IPS-15b (cell line): ENCODE data around the gene ARL10.
"Not testable (repeated sequence)": the region's sequence is repeated elsewhere in the genome, so short reads cannot be mapped to it uniquely, and the experiment has no call there.

Experiments
- H3K27me3 ChIP-seq: one replicate; pipeline ENCODE4 v1.6.1; 2013; ENCODE audit warnings: low read length; ENCODE audit not compliant: control insufficient read depth, insufficient read depth
- H3K36me3 ChIP-seq: one replicate; pipeline ENCODE4 v1.6.1; 2013; ENCODE audit warnings: low read length; ENCODE audit not compliant: control insufficient read depth, insufficient read depth
- H3K4me1 ChIP-seq: one replicate; pipeline ENCODE4 v1.6.1; 2013; ENCODE audit warnings: mild to moderate bottlenecking, low read length; ENCODE audit not compliant: control insufficient read depth, insufficient read depth
- H3K4me3 ChIP-seq: one replicate; pipeline ENCODE4 v1.5.1; 2013; ENCODE audit warnings: low read depth, low read length
- H3K9ac ChIP-seq: one replicate; pipeline ENCODE4 v1.6.1; 2013; ENCODE audit warnings: low read depth, mild to moderate bottlenecking, low read length
- H3K9me3 ChIP-seq: one replicate; pipeline ENCODE4 v1.6.1; 2013; ENCODE audit warnings: mild to moderate bottlenecking, low read length; ENCODE audit not compliant: control insufficient read depth, insufficient read depth

Gene ARL10

DNA sequence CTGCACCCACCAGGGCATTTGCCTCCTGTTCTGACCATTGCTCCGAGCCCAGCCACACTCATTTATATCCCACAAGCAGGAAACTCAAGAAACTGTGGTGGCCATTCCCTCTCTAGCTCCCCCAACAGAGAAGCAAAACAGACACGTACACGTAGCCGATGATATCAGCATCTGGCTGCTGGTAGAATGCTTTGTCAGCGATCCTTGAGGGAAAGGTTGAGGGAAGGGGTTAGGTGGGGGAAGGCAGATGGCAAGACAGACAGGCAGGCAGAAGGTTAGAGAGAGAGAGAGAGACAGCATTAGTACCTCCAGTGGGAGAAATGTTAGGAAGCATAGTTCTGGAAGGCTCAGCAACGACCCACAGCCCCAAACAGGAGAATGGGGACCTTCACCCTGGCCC is 31.0 kb downstream of the ARL10 start:
- H3K4me1 ChIP-seq = no peaks in the 10 kb centered on the region
- H3K9ac ChIP-seq = no peak overlapping the region
- H3K4me3 ChIP-seq = no peak overlapping the region
- no peaks in the 10 kb centered on the region for H3K36me3 ChIP-seq
- H3K9me3 ChIP-seq = no peaks in the 10 kb centered on the region
- no peaks in the 10 kb centered on the region for H3K27me3 ChIP-seq

DNA sequence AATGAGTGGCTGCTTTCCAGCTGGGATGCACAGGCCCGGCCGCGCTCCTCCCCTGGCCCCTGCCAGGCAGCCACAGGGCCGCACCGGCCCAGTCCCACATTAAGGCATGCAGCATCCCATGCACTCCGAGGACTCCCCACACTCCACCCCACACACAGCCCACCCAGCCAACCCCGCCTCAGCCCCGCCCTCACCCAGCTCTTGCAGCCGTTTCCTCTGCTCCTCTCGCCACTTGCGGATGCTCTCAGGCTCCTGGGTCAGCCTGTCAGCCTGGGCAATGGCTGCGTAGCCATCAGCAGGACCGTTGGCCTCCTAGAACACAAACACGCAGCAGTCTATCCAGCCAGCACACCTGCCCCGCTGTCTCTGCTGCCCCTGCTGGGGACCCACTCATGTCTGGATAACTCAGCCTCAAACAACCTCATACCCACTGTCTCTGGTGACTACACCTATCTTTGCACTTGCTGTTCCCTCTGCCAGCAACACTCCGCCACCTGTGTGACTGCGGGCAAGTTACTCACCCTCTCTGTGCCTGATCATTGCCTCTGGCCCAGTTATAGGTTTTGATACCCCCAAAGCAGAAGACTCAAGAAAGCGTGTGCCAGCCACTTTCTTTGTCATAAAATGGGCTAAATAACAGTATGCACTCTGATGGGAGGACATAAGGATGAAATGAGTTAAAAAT is 32.6 kb downstream of the ARL10 start:
- no peaks in the 10 kb centered on the region for H3K4me1 ChIP-seq
- H3K4me3 ChIP-seq = no peak overlapping the region
- no peaks in the 10 kb centered on the region for H3K27me3 ChIP-seq
- H3K9ac ChIP-seq = no peak overlapping the region
- no peaks in the 10 kb centered on the region for H3K36me3 ChIP-seq
- H3K9me3 ChIP-seq = no peaks in the 10 kb centered on the region

DNA sequence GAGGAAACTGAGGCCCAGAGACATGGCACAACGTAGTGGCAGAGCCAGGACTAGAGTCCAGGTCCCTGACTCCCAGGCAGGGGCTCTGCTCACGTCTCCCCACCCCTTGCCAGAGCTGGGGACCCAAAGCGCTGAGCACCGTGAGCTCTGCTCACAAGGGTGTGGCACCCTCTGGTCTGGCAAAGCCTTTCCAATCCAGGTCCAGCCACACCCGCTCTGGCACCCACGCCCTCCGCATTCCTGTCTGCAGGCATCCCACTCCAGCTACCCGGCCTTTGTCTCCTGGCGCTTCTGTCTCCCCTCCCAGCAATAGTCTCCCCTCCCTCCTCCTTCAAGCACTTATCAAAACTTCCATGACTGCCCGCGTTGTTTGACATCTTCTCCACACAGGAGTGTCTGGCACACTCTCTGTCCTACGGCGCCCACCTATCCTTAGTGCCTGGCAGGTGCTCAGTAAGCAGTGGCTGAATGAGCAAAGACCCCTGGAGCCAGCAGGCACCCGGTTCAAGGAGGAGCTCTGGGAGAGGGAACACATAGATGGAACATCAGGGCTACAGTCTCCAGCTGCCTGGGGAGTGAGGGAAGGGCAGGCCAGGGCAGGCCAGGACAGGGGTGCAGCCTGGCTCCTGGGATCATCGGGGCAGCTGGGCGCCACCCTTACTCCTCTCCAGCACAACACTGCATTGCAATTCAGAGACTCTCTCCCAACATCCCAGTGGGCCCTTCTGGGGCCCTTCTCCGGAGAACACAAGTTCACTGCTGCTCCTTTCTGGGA is 35.3 kb downstream of the ARL10 start:
- no peaks in the 10 kb centered on the region for H3K4me1 ChIP-seq
- H3K27me3 ChIP-seq = no peaks in the 10 kb centered on the region
- H3K9ac ChIP-seq = no peak overlapping the region
- H3K9me3 ChIP-seq = no peaks in the 10 kb centered on the region
- H3K4me3 ChIP-seq = no peak overlapping the region
- no peaks in the 10 kb centered on the region for H3K36me3 ChIP-seq

DNA sequence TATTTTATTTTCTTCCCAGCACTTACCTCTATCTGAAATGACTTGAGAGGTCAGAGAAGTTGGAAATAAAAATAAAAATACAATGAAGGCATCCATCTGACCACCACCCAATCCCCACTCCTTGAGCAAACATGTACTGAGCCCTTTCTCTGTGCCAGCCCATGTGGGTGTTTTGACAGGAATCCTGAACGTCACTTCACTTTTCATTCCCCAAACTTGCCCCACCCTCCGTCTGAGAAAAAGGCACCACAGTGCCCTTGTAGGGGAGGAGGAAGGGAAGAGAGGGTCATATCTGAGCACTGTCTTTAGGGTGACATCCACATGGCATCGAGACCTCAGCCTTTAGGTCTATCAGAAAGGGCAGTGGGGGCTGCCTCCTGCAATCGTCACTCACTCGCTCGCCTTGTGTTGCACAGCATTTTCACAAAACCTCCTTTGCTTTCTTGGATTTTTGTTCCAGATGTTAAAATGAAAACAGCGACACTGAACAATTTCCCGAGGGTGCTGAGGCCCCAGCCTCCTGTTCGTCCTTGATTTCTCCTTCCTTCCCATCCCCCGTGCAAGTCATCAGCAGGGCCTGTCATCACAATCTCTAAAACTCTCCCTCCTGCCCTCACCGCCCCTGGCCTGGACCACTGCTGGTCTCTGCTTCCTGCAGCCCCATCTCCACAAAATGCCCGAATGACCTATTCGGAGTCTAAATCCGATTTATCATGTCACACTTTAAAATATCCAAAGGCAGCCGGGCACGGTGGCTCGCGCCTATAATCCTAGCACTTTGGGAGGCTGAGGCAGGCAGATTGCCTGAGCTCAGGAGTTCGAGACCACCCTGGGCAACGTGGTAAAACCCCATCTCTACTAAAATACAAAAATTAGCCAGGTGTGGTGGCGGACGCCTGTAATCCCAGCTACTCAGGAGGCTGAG is 36.3 kb downstream of the ARL10 start:
- Histone ChIP-seq H3K27me3 (no peaks in the 10 kb centered on the region), H3K9me3 (no peaks in the 10 kb centered on the region), H3K4me1 (no peaks in the 10 kb centered on the region), H3K36me3 (no peaks in the 10 kb centered on the region), H3K4me3 (no peak overlapping the region), H3K9ac (no peak overlapping the region)

DNA sequence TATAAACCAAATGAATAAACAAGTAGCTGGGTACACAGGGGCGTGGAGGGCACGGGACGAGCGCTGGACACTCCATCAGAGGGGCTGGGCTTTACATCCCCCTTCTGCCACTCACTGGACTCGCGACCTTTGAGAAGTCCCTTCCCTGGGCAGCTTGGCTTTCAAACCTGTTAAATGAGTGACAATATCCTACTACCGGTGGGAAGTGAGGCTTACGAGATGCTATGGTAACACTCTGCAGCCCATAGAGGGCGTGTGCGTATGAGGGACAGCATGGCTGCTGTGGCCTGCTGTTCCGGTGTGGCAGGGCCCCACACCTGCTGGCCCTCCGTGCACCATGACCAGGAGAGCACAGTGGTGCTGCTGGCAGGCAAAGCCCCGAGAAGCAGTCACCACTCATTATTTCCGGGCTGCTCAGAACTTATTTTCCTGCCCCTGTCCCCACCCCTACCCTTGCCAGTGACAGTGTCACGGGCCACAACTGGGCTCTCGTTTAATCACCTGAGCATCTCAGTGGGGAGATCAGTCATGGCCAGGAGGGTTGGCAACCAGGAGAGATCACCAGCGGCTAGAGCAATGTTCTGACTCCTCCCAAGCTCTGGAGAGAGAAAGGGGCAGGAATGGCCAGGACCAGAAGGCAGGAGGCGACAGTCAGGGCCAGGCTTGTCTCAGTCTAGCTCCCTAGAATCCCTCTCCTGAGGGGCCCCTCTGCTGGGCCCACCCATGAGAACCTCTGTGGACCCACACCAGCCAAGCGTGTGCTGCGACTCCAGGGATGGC is 40.6 kb downstream of the ARL10 start:
- Histone ChIP-seq H3K36me3 (no peaks in the 10 kb centered on the region), H3K9ac (no peak overlapping the region)

DNA sequence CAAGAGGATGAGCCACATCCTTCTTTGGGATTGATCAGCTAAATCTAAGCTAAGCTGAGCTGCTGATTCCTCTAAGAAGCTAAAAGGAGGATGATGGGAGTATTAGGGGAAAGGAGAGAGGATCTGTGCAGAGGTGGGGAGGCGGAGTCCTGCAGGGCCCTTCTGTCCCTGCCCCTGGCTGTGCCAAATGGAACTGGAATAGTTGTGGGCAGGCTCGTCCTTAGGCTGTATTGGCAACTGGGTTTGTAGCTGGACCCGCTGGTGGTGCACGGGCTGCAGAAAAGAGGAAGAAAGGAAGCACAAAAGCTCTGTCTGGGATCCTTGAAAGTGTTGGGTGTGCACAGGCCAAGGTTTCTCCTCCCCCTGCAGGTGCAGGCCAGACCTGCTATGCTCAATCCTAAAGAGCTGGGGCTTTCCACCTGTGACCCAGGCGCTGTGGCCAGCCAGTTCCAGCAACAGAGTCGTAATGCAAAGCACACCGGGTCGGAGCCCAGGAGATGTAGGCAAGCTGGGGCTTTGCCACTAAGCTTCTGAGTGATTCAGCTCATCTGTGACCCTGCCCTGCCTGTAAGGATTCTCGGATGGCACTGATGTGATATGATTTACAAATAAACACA is 41.3 kb downstream of the ARL10 start:
- H3K36me3 ChIP-seq = no peaks in the 10 kb centered on the region
- H3K27me3 ChIP-seq = no peaks in the 10 kb centered on the region
- H3K9me3 ChIP-seq = no peaks in the 10 kb centered on the region
- no peak overlapping the region for H3K4me3 ChIP-seq
- no peaks in the 10 kb centered on the region for H3K4me1 ChIP-seq
- no peak overlapping the region for H3K9ac ChIP-seq

More for the DNA sequence above, 40.6 kb downstream of the ARL10 start:
- no peak overlapping the region for H3K4me3 ChIP-seq
- no peaks in the 10 kb centered on the region for H3K9me3 ChIP-seq
- H3K4me1 ChIP-seq = no peaks in the 10 kb centered on the region
- H3K27me3 ChIP-seq = no peaks in the 10 kb centered on the region

DNA sequence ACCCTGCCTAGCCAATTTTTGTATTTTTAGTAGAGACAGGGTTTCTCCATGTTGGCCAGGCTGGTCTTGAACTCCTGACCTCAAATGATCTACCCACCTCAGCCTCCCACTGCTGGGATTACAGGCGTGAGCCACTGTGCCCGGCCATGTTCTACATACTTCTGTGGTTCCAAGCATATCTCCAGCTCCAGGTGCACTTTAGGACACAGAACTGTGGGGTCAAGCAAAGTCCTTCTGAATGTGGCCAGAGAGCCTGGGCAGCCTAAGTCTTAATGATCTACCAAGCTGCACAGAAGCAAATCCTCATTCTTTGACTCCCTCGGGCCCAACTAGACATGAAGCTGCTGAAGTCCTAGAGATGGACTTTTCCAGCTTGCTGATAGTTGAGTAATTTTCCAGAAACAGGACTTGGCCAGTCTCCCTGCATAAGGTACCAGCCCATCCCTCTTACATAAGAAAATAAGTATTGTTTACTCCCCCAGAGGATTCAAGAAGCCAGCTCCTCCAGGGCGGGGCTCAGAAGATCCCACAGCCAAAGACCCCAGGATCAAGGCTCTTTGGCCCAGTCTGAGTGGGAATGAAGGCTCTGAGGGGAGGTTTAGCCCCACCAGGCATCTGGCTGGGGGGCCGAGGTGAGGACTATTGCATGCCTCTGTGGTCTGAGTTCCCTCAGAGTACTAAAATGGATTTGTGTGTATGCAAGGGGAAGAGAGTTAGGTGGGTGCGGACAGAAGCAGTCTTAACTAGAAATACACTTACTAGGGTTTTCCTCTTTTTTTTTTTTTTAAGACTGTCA is 42.4 kb downstream of the ARL10 start:
- no peak overlapping the region for H3K9ac ChIP-seq
- no peaks in the 10 kb centered on the region for H3K9me3 ChIP-seq
- H3K27me3 ChIP-seq = no peaks in the 10 kb centered on the region
- H3K4me3 ChIP-seq = no peak overlapping the region
- H3K36me3 ChIP-seq = no peaks in the 10 kb centered on the region
- H3K4me1 ChIP-seq = no peaks in the 10 kb centered on the region

DNA sequence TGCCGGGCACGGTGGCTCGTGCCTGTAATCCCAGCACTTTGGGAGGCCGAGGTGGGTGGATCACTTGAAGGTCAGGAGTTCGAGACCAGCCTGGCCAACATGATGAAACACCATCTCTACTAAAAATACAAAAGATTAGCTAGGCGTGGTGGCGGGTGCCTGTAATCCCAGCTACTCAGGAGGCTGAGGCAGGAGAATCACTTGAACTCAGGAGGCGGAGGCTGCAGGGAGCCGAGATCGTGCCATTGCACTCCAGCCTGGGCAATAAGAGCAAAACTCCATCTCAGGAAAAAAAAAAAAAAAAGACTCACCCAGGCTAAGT is 42.9 kb downstream of the ARL10 start:
- not testable (repeated sequence) for H3K36me3 ChIP-seq, H3K4me3 ChIP-seq, H3K4me1 ChIP-seq

DNA sequence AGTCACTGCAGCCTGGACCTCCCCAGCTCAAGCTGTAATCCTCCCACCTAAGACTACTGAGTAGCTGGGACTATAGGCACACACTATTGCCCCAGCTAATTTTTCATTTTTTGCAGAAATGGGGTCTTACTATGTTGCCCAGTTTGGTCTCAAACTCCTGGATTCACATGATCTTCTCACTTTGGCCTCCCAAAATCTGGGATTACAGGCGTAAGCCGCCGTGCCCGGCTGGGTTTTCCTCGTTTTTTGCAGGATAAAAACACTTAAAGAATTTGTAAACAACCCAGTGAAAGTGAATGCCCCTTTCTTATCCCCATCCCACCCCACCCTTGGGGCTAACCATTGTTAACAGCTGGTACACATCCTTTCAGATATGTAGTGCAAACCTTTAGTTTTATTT is 43.3 kb downstream of the ARL10 start:
- no peaks in the 10 kb centered on the region for H3K9me3 ChIP-seq
- H3K4me3 ChIP-seq = no peak overlapping the region
- no peaks in the 10 kb centered on the region for H3K36me3 ChIP-seq
- H3K27me3 ChIP-seq = no peaks in the 10 kb centered on the region
- no peaks in the 10 kb centered on the region for H3K4me1 ChIP-seq
- no peak overlapping the region for H3K9ac ChIP-seq

More for the DNA sequence above, 42.9 kb downstream of the ARL10 start:
- not testable (repeated sequence) for H3K9me3 ChIP-seq, H3K27me3 ChIP-seq, H3K9ac ChIP-seq

DNA sequence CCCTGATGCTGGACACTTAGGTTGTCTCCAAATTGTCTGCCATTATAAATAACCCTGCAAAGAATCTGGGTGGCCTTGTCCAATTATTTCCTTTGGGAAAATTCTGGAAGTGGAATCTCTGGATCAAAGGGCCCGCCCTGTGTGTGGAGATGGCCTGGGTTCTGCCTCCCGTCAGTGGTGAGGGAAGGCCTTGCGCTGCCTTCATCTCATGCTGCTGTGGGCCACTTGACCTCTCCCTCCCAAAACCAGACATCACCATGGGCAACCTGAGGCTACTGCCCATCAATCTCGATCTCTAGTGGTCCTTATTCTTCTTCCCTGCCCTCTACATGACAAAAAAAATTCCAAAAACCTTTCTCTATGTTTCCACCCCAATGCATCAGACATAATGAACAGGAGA is 44.5 kb downstream of the ARL10 start:
- no peaks in the 10 kb centered on the region for H3K9me3 ChIP-seq
- no peaks in the 10 kb centered on the region for H3K36me3 ChIP-seq
- no peaks in the 10 kb centered on the region for H3K27me3 ChIP-seq
- H3K4me1 ChIP-seq = no peaks in the 10 kb centered on the region
- H3K4me3 ChIP-seq = no peak overlapping the region
- H3K9ac ChIP-seq = no peak overlapping the region
